Measurements from ENCODE around the gene RAB11FIP4. TPM values are rescaled to one million over a fixed set of nuclear protein-coding genes. Genes with fewer than 3 reads are reported as not detected.

Gene RAB11FIP4
- total RNA-seq, 3 donors from 2014 or later (not counting 1 experiment from before 2014, with no cell fraction given), result 81.4 to 121 (median 102) TPM

- Mint-ChIP-seq H3K4me3 (no peak overlapping the region), H3K27me3 (ENCODE audit: low read depth in 2 of 2) (no peaks in the 10 kb centered on the region), H3K36me3 (no peaks in the 10 kb centered on the region), H3K27ac (no peak overlapping the region), H3K4me1 (no peaks in the 10 kb centered on the region), H3K9me3 (no peaks in the 10 kb centered on the region)
- no peak for DNase-seq
- TF ChIP-seq CTCF (IDR thresholded peaks at IDR 0.05), result no peak
- intact Hi-C loops (cut with micrococcal nuclease), result no loop called here
- Histone ChIP-seq H3K4me3 (ENCODE audit: low read length) (no peak overlapping the region), H3K27ac (ENCODE audit: low read length) (no peak overlapping the region), H3K36me3 (ENCODE audit: control insufficient read depth, insufficient read depth, low read length) (peaks cover 10% of the 10 kb centered on the region), H3K27me3 (ENCODE audit: control insufficient read depth, insufficient read depth, low read length) (no peaks in the 10 kb centered on the region), H3K9me3 (ENCODE audit: control insufficient read depth, insufficient read depth, low read length) (no peaks in the 10 kb centered on the region), H3K4me1 (ENCODE audit: control insufficient read depth, insufficient read depth, low read length) (peaks cover 4% of the 10 kb centered on the region)
- no peak for ATAC-seq
Observed at GRCh38 chr17:31369266-31369665, 22.2 kb upstream of the RAB11FIP4 start.

DNA sequence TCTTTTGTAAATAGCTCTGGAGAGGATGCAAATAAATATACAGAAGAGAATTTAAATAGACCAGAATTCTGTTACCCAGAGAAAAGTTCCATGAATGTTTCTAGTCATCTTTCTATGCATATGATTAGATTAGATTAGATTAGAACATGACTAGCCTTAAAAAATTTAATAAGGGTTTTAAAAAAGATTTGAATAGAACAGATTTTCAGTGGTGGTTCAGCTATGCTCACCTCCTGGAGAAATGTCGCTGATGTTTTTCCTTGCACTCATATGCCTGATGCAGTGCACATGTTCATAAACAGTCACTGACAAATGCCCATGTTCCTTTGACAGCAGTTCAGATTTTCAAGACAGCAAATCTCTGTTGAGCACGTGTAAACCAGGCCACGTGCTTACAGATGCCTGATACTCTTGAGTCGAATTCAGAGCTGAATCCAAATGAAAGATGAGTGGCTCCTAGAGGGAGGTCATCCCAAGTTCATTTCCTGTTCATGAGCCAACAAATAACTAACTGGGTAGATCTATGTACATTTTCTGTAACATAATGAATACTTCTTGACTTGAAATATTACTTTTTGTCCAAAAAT lies 19.9 kb upstream of the RAB11FIP4 start:
- intact Hi-C loops (cut with micrococcal nuclease), result loop anchor here (2.0 kb wide), 1 partner anchor 57 kb away; the partner anchor contains the start of gene EVI2B
- no peaks in the 10 kb centered on the region for H3K9me3 Mint-ChIP-seq
- Histone ChIP-seq H3K4me1 (ENCODE audit: control insufficient read depth, insufficient read depth, low read length) (peaks cover 4% of the 10 kb centered on the region), H3K27me3 (ENCODE audit: control insufficient read depth, insufficient read depth, low read length) (no peaks in the 10 kb centered on the region), H3K36me3 (ENCODE audit: control insufficient read depth, insufficient read depth, low read length) (peaks cover 12% of the 10 kb centered on the region), H3K9me3 (ENCODE audit: control insufficient read depth, insufficient read depth, low read length) (no peaks in the 10 kb centered on the region), H3K27ac (ENCODE audit: low read length) (no peak overlapping the region), H3K4me3 (ENCODE audit: low read length) (no peak overlapping the region)
- H3K27ac Mint-ChIP-seq, result no peak overlapping the region
- DNase-seq (no peak), ATAC-seq (no peak)
- H3K36me3 Mint-ChIP-seq, result no peaks in the 10 kb centered on the region
- no peak for TF ChIP-seq CTCF (IDR thresholded peaks at IDR 0.05)
- no peaks in the 10 kb centered on the region for H3K4me1 Mint-ChIP-seq
- WGBS (ENCODE audit: insufficient coverage), result 55% methylated on average over 4 of the region's 4 CpGs
- no peak overlapping the region for H3K4me3 Mint-ChIP-seq
- H3K27me3 Mint-ChIP-seq (ENCODE audit: low read depth in 2 of 2), result no peaks in the 10 kb centered on the region

- H3K36me3 Mint-ChIP-seq, result no peaks in the 10 kb centered on the region
- ATAC-seq (peak; percentile 75 to 84 (median 81)), DNase-seq (peak in 1 of 2 donors; percentile 78)
- Histone ChIP-seq H3K27me3 (ENCODE audit: control insufficient read depth, insufficient read depth, low read length) (no peaks in the 10 kb centered on the region), H3K9me3 (ENCODE audit: control insufficient read depth, insufficient read depth, low read length) (no peaks in the 10 kb centered on the region), H3K4me3 (ENCODE audit: low read length) (no peak overlapping the region), H3K4me1 (ENCODE audit: control insufficient read depth, insufficient read depth, low read length) (peaks cover 4% of the 10 kb centered on the region), H3K36me3 (ENCODE audit: control insufficient read depth, insufficient read depth, low read length) (peaks cover 8% of the 10 kb centered on the region), H3K27ac (ENCODE audit: low read length) (no peak overlapping the region)
- peak; percentile 73 for TF ChIP-seq CTCF (IDR thresholded peaks at IDR 0.05)
- H3K4me1 Mint-ChIP-seq, result no peaks in the 10 kb centered on the region
- 97% methylated on average over 9 of the region's 10 CpGs for WGBS (ENCODE audit: insufficient coverage)
- H3K27me3 Mint-ChIP-seq (ENCODE audit: low read depth in 2 of 2), result no peaks in the 10 kb centered on the region
- no peak overlapping the region for H3K27ac Mint-ChIP-seq
- H3K9me3 Mint-ChIP-seq, result no peaks in the 10 kb centered on the region
- intact Hi-C loops (cut with micrococcal nuclease), result loop anchor here (1.0 to 2.0 kb wide), 2 partner anchors 59 to 107 kb away; partner anchors contain the start of gene EVI2B
- no peak overlapping the region for H3K4me3 Mint-ChIP-seq
Observed at GRCh38 chr17:31373150-31374093, 18.1 kb upstream of the RAB11FIP4 start.

Measured in natural killer cell (primary cell).